SU-DHL-6 (cell line): ENCODE measurements around the gene AP1S1.

ENCODE experiments used
- CTCF ChIP-seq: fragments of 200-600 bp; sonication (generic); IDR thresholded peaks from one replicate; pipeline ENCODE4 v1.5.1; 2017; ENCODE audit warnings: antibody characterized with exemption, mild to moderate bottlenecking, low read length, moderate library complexity; ENCODE audit not compliant: insufficient read depth, poor library complexity, severe bottlenecking
- EZH2phosphoT487 ChIP-seq: fragments of 200-600 bp; sonication (generic), shearing (Covaris generic); conservative IDR thresholded peaks from 2 replicates; pipeline ENCODE4 v1.6.1; 2018; ENCODE audit warnings: mild to moderate bottlenecking, antibody characterized with exemption, low read length, moderate library complexity, mixed read lengths

- TF ChIP-seq CTCF (no peak), EZH2phosphoT487 (no peak)
Measured at GRCh38 chr7:101185258-101185839, 31.1 kb downstream of the AP1S1 start.
